ENCODE data around the gene TPCN2.

Gene TPCN2

GRCh38 chr11:69012092-69013008 is 36.4 kb upstream of the TPCN2 start:
- FAIRE-seq (no peak), DNase-seq (ENCODE audit: insufficient read length) (no peak)
- TF ChIP-seq POLR2A (IDR thresholded peaks at IDR 0.05; ENCODE audit: low read depth, low read length) (no peak), TAF1 (IDR thresholded peaks at IDR 0.05; ENCODE audit: borderline replicate concordance, low read depth, low read length) (no peak), POLR2AphosphoS5 (IDR thresholded peaks at IDR 0.05; ENCODE audit: low read depth, low read length) (no peak)

GRCh38 chr11:69013009-69013951 is 35.5 kb upstream of the TPCN2 start, which contains the start of gene MRGPRF:
Gene MRGPRF (minus strand): TSS chr11:69013246. CDS start chr11:69009901, 3,345 bp downstream.
- TF ChIP-seq TAF1 (IDR thresholded peaks at IDR 0.05; ENCODE audit: borderline replicate concordance, low read depth, low read length) (no peak), POLR2AphosphoS5 (IDR thresholded peaks at IDR 0.05; ENCODE audit: low read depth, low read length) (no peak), POLR2A (IDR thresholded peaks at IDR 0.05; ENCODE audit: low read depth, low read length) (no peak)
- no peak for FAIRE-seq
- DNase-seq (ENCODE audit: insufficient read length): no peak

GRCh38 chr11:69014084-69014851 is 34.5 kb upstream of the TPCN2 start:
- no peak for TF ChIP-seq TAF1 (IDR thresholded peaks at IDR 0.05; ENCODE audit: borderline replicate concordance, low read depth, low read length)
- TF ChIP-seq POLR2A (IDR thresholded peaks at IDR 0.05; ENCODE audit: low read depth, low read length): no peak
- no peak for TF ChIP-seq POLR2AphosphoS5 (IDR thresholded peaks at IDR 0.05; ENCODE audit: low read depth, low read length)
- FAIRE-seq: no peak
- DNase-seq (ENCODE audit: insufficient read length): no peak

- DNase-seq (ENCODE audit: insufficient read length): no peak
- TF ChIP-seq POLR2AphosphoS5 (IDR thresholded peaks at IDR 0.05; ENCODE audit: low read depth, low read length) (no peak), TAF1 (IDR thresholded peaks at IDR 0.05; ENCODE audit: borderline replicate concordance, low read depth, low read length) (no peak), POLR2A (IDR thresholded peaks at IDR 0.05; ENCODE audit: low read depth, low read length) (no peak)
- FAIRE-seq: no peak
Measured at GRCh38 chr11:69014898-69015549, 33.7 kb upstream of the TPCN2 start.

GRCh38 chr11:69017951-69018350 is 30.8 kb upstream of the TPCN2 start:
- no peak for TF ChIP-seq TAF1 (IDR thresholded peaks at IDR 0.05; ENCODE audit: borderline replicate concordance, low read depth, low read length)
- TF ChIP-seq POLR2AphosphoS5 (IDR thresholded peaks at IDR 0.05; ENCODE audit: low read depth, low read length): no peak
- no peak for TF ChIP-seq POLR2A (IDR thresholded peaks at IDR 0.05; ENCODE audit: low read depth, low read length)
- DNase-seq (ENCODE audit: insufficient read length) (no peak), FAIRE-seq (no peak)

- no peak for TF ChIP-seq POLR2A (IDR thresholded peaks at IDR 0.05; ENCODE audit: low read depth, low read length)
- no peak for TF ChIP-seq POLR2AphosphoS5 (IDR thresholded peaks at IDR 0.05; ENCODE audit: low read depth, low read length)
- TF ChIP-seq TAF1 (IDR thresholded peaks at IDR 0.05; ENCODE audit: borderline replicate concordance, low read depth, low read length): no peak
- FAIRE-seq (no peak), DNase-seq (ENCODE audit: insufficient read length) (no peak)
Measured at GRCh38 chr11:69018924-69019323, 29.8 kb upstream of the TPCN2 start.

GRCh38 chr11:69022260-69022659 is 26.5 kb upstream of the TPCN2 start:
- no peak for FAIRE-seq
- TF ChIP-seq TAF1 (IDR thresholded peaks at IDR 0.05; ENCODE audit: borderline replicate concordance, low read depth, low read length) (no peak), POLR2AphosphoS5 (IDR thresholded peaks at IDR 0.05; ENCODE audit: low read depth, low read length) (no peak), POLR2A (IDR thresholded peaks at IDR 0.05; ENCODE audit: low read depth, low read length) (no peak)

GRCh38 chr11:69024509-69024908 is 24.2 kb upstream of the TPCN2 start:
- FAIRE-seq (no peak), DNase-seq (ENCODE audit: insufficient read length) (no peak)
- no peak for TF ChIP-seq POLR2AphosphoS5 (IDR thresholded peaks at IDR 0.05; ENCODE audit: low read depth, low read length)
- TF ChIP-seq TAF1 (IDR thresholded peaks at IDR 0.05; ENCODE audit: borderline replicate concordance, low read depth, low read length): no peak
- TF ChIP-seq POLR2A (IDR thresholded peaks at IDR 0.05; ENCODE audit: low read depth, low read length): no peak

More at GRCh38 chr11:69022260-69022659, 26.5 kb upstream of the TPCN2 start:
- DNase-seq (ENCODE audit: insufficient read length): no peak

GRCh38 chr11:69027704-69028372 is 20.9 kb upstream of the TPCN2 start:
- FAIRE-seq (no peak), DNase-seq (ENCODE audit: insufficient read length) (no peak)
- no peak for TF ChIP-seq TAF1 (IDR thresholded peaks at IDR 0.05; ENCODE audit: borderline replicate concordance, low read depth, low read length)
- TF ChIP-seq POLR2AphosphoS5 (IDR thresholded peaks at IDR 0.05; ENCODE audit: low read depth, low read length): no peak
- no peak for TF ChIP-seq POLR2A (IDR thresholded peaks at IDR 0.05; ENCODE audit: low read depth, low read length)

- FAIRE-seq (no peak), DNase-seq (ENCODE audit: insufficient read length) (no peak)
Measured at GRCh38 chr11:69030301-69030700, 18.4 kb upstream of the TPCN2 start.

More at GRCh38 chr11:69030301-69030700, 18.4 kb upstream of the TPCN2 start:
- TF ChIP-seq TAF1 (IDR thresholded peaks at IDR 0.05; ENCODE audit: borderline replicate concordance, low read depth, low read length) (no peak), POLR2A (IDR thresholded peaks at IDR 0.05; ENCODE audit: low read depth, low read length) (no peak), POLR2AphosphoS5 (IDR thresholded peaks at IDR 0.05; ENCODE audit: low read depth, low read length) (no peak)
